Measurements from ENCODE around the gene TGIF1.

Gene TGIF1

DNA sequence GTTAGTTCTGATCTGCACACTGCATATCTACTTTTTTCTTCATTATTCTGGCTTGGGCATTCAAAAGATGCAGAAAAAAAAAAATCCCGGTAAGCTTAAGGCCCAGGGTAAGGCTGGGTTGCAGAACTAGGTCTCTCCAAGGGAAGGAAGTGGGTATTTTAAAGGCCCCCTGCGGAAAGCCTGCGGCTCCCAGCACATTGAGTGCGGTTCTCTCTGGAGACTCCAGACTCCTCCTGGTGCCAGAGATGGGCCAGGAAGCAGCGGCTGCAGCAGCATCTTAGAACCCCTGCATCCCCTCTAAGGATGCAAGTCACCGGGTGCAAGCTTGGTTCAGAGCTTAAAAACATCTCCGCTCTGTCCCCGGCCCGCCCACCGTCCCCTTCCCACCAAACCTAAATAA, 49.5 kb downstream of the TGIF1 start:
- no peak for DNase-seq (ENCODE audit: low read depth)

DNA sequence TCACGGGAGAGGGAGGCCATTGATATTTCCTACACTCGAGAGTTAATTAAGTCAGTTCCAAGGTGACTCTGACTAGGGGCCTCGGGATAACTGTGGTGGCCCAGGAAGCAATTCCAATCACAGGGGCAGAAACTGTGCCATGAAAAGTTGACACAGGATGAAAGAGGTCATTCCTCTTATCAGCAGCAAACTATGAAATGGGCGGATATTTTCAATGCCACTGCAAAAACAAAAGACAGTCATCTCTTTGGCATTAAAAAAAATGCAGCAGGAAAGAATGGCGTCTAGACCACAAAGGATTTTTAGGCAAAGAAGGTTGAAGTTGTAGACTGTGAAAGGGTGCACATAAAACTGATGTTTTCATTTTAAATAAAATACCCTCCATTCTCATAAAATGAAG, 50.0 kb downstream of the TGIF1 start:
- no peak overlapping the region for H3K4me3 ChIP-seq (ENCODE audit: low read depth, low read length)
- DNase-seq (ENCODE audit: low read depth): no peak

More for the DNA sequence above, 49.5 kb downstream of the TGIF1 start:
- peak overlapping the region; percentile 44 for H3K4me3 ChIP-seq (ENCODE audit: low read depth, low read length)

DNA sequence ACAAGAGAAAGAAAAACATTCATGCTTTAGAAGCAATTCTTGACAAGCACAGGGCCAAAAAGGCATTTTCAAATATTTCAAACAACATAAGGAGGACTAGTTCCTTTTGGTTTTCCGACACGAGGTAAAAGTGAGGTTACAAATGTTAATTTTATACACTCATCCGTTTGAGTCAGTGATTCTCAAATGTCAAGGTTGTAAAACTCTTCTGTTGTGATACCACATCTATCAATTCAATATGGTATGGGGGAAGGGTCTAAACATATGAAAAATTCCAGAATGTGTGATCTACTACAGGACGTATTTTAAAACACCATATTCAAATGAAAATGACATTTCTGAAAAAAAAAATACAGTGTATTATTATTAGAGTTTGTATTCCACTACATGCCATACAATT, 52.7 kb downstream of the TGIF1 start:
- DNase-seq (ENCODE audit: low read depth): no peak

DNA sequence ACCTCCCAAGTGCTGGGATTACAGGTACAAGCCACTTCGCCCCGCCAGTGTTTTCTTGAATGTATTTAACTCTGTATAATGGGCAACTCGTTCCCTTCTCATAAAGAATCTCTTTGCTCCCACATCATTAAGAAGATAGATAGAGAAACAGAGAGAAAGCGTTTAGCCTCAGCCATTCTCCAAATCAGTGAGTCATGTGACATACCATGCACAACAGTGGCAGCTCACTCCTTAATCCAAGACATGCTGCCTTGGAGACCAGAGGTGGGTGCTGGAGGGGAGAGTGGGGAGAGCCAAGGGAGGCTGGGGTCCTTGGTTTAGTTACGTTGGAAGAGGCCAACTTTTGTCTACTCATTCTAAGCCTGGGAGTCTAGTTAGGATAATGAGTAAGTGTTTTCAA, 54.7 kb downstream of the TGIF1 start:
- no peak for DNase-seq (ENCODE audit: low read depth)
- no peak overlapping the region for H3K4me3 ChIP-seq (ENCODE audit: low read depth, low read length)

More for the DNA sequence above, 52.7 kb downstream of the TGIF1 start:
- no peak overlapping the region for H3K4me3 ChIP-seq (ENCODE audit: low read depth, low read length)

GRCh38 chr18:3508576-3509549, 58.9 kb downstream of the TGIF1 start:
- H3K4me3 ChIP-seq (ENCODE audit: low read depth, low read length): no peak overlapping the region
- DNase-seq (ENCODE audit: low read depth): peak; percentile 19
